Lower leg skin (tissue), 3 donors: Measurements from ENCODE around the gene BCAR1.
"Not testable (repeated sequence)": the region's sequence is repeated elsewhere in the genome, so short reads cannot be mapped to it uniquely, and the experiment has no call there.

ENCODE experiments used
- CTCF ChIP-seq, 3 donors: fragments of 450-650 bp; IDR thresholded peaks; one replicate each; pipeline ENCODE4 v1.5.1; 2016; ENCODE audit warnings: antibody characterized with exemption in 3 of 3, mild to moderate bottlenecking in 3 of 3, moderate library complexity in 2 of 3
- POLR2A ChIP-seq, 2 donors: fragments of 450-650 bp; IDR thresholded peaks; one replicate each; pipeline ENCODE4 v1.6.1; 2016 to 2017; ENCODE audit warnings: antibody characterized with exemption in 2 of 2, mild to moderate bottlenecking in 1 of 2, moderate library complexity in 1 of 2

GRCh38 chr16:75242436-75243078, 8.9 kb downstream of the BCAR1 start:
- not testable (repeated sequence) for TF ChIP-seq CTCF, POLR2A (IDR thresholded peaks at IDR 0.05)
